Ammon's horn (tissue), 1 donor: ENCODE data around the gene MRPS34.
A peak's percentile ranks its signal among the peaks of the same experiment; 100 is the strongest.
"Not testable (repeated sequence)": the region's sequence is repeated elsewhere in the genome, so short reads cannot be mapped to it uniquely, and the experiment has no call there.

Experiments
- DNase-seq: peaks from one replicate; pipeline ENCODE4 v3.0.0-alpha.2; 2016; ENCODE audit warnings: low spot score

Gene MRPS34

DNA sequence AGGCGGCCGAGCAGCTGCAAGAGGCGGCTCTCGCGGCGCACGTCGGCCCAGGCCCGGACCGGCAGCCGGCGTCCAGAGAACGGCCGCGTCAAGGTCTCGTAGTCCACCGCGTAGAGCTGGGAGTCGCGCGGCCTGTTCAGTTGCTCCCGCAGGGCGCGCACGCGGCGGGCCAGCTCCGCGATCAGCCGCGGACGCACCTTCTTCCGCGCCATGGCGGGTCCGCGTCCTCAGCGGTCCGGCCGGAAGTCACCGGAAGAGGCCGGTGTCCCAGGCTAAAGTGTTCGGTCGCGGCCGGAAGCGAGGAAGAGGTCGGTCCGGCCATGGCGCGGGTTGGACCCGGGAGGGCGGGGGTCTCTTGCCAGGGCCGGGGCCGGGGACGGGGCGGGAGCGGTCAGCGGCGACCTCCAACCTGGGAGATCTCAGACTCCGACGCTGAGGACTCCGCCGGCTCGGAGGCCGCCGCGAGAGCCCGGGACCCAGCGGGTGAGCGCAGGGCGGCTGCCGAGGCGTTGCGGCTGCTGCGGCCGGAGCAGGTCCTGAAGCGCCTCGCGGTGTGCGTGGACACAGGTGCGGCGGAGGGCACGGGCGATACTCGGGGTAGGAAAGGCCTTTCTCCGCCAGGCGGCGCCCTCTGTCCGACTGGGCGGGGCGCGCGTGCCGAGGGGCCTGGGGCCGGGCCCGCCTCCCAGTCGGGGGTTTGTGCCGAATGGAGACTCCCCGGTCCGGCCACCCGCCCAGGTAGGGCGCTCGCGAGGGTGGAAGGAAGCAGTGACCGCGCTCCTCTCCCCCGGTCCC lies at the start of gene MRPS34:
Gene MRPS34 (minus strand): TSS at position 227 of the 795 bp plus-strand sequence. CDS start 15 bp downstream, at position 212.
- peak; percentile 77 for DNase-seq

DNA sequence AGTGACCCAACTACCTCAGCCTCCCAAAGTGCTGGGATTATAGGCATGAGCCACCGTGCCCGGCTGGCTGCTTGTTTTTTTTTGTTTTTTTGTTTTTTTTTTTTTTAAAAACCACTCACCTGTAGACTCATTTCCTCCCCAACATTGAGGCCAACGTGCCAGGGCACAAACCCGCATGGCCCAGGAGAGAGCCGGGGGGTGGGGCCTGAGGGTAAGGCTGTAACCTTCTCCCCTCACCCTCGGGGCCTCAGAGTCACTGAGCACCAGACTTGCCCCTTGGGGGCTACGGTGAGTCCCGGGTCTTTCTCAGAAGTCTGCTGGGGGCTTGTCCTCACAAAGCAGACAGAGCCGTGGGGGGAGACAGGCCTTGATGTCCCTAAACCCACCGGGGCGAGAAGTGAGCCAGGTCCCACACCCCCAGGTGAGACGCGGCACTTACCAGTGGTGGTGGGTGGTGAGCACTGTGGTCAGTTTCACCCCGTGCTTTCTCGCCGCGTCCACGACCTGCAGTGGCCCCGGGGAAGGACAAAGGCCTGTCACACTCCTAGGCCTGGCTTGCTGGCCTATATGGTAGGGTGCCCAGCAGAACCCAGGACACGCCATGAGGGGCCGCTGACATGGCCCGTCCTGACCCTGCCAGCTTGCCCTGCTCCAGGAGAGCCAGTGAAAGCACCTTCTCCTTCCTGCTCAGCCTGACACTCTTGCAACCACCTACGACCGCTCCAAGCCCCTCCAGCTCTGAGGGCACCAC lies 49.1 kb upstream of the MRPS34 start:
- DNase-seq = no peak

DNA sequence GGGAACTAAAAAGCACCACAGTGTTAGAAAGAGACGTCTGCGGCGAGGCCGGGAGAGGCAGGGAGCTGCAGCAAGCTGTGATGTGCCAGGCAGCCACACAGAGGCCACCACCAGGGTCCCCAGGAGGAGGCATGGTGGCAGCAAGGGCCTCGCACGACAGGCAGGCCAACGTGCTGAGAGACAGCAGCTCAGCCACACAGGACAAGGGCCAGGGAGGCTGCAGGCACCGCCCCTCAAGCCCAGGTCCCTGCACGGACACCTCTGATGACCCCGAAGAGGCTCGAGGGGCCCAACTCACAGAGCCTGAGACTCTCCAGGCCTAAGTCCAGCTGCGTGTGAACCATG lies 48.0 kb upstream of the MRPS34 start:
- DNase-seq = no peak

DNA sequence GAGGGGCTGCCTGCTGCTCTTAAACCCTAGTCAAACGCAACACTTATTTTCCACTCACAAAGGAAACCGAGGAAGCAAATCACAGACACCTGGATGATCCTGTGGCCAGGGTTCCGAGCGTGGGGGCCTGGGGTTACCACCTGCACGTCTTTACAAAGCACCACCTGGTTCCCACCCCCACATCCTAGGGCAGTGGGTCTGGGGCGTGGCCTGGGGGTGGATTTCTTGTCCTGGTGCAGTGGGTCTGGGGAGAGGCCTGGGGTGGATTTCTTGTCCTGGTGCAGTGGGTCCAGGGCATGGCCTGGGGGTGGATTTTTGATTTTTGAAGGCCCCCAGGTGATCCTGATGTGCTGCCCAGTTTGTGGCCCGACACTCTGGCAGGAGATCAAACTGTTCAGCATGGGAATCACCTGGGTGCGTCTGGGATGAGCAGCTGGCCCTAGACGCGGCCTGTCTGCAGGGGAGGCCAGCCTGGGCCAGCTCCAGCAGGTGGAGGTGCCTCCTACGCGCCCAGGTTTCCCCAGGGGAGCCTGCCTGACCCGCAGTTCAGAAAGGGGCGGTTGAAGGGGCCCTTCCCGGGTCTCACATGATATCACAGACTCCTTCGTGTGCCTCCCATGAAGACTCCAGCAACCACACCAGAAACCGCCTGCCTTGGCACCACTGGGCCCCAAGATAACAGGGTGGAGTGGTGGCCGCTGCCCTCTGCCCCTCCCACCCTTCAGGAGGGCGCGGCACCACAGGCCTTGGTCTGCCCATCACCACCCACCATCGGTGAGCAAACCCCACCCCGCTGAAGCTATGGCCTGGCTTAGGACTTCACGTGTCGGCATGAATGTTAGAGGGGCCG lies 47.4 kb upstream of the MRPS34 start:
- DNase-seq = no peak

DNA sequence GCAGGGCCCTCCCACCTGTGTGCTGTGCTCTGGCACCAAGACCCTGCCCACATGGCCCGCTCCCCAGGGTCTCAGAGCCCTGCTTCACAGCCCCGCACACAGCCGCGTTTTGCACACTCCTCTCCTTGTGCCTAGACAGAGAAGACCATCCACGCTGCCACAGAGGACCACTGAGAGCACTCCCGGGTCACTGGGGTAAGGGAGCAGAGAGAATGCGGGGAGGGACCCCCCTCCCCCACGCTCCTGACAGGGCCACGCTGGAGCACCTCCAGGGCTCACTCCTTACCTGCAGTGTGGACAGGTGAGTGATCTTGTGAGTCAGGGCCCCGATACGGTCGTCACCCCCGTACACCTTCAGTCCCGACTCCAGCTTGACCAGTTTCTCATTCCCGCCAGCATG lies 46.7 kb upstream of the MRPS34 start:
- DNase-seq = no peak

DNA sequence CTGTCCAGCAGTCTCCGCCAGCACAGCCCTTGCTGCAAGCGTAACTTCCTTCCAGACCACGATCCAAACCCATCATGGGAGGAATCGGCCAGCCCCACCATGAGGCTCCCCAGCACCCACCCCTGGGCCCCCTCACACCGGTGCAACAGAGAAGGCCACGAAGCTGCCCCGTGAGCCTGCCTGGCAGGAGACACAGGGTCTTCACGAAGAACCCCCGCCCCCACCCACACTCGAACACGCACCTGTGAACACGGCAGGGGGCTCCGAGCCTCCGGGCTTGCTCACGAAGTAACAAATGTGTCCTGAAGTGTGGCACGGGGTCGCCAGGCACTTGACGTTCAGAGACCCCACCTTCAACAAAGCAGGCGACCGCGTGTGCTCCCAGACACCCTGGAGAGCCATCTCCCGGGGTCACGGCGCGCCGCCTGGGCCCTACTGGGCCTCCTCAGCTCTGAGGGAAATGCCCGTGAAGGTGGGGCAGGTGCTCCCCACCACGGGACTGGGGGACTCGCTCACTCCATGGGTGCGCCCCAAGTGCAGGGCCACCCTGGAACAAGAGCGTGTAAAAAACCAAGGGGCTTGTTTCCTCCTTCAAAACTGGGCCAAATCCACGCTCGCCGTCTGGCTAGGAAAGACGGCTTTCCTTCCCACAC lies 46.1 kb upstream of the MRPS34 start:
- DNase-seq = no peak

DNA sequence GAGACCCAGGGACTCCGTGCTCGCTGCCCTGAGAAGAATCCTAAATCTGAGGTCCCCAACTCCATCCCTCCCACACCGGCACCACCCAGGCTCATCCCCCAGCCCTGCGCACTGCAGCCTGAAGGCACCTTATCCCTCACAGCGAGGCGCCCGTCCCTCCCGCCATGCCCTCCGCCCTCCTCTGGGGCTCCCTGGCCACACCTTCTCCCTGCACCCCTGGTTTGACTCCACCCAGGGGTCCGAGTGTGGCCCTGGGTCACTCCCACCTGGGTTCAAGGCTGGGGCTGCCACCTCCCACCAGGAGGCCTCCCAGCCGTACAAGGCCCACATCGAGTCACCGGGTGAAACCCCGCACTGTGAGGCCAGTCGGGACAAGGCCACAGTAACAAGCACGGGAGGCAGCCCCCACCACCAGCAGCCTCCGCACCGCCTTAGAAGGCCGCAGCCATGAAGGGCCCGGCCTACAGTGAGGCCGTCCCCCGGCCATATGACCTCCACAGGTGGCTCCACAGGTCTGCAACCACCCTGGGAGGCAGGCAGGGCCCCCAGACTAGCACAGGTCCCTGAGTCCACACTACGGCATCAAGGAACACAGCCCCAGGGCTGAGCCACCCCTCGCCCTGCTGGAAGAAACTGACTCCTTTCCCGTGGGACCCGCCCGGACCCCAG lies 45.4 kb upstream of the MRPS34 start:
- DNase-seq = no peak

DNA sequence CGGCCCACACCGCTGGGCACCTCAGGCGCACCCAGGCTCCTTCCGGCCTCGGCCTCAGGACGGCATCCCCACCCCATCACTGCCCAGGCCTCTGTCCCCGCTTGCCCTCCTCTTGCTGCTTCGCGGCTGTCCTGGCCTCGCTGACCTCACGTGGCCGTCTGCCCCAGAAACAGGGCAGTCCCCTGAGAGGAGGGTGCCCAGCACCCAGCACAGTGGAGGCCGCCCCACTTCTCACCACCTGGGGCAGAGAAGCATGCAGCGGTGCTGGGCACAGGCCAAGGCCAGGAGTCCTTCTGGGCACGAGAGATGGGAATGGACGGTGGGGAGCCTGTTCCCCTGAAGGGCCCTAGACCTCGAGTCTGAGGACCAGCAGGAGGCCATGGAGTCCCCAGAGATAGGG lies 44.8 kb upstream of the MRPS34 start:
- no peak for DNase-seq

DNA sequence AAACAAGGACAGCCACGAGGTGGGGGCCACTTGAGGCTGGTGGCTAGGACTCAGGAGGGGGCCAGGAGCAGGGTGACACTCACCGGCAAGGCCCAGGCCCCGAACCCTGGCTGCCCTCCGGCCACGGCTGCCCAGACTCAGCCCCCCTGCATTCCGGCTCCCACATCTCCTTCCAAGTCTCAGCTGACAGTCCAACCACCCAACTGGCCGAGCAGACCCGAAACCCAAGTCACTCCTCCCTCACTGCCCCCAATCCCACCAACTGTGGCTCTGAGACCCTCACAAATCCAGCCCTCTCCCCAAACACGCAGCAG lies 44.3 kb upstream of the MRPS34 start:
- DNase-seq = no peak

DNA sequence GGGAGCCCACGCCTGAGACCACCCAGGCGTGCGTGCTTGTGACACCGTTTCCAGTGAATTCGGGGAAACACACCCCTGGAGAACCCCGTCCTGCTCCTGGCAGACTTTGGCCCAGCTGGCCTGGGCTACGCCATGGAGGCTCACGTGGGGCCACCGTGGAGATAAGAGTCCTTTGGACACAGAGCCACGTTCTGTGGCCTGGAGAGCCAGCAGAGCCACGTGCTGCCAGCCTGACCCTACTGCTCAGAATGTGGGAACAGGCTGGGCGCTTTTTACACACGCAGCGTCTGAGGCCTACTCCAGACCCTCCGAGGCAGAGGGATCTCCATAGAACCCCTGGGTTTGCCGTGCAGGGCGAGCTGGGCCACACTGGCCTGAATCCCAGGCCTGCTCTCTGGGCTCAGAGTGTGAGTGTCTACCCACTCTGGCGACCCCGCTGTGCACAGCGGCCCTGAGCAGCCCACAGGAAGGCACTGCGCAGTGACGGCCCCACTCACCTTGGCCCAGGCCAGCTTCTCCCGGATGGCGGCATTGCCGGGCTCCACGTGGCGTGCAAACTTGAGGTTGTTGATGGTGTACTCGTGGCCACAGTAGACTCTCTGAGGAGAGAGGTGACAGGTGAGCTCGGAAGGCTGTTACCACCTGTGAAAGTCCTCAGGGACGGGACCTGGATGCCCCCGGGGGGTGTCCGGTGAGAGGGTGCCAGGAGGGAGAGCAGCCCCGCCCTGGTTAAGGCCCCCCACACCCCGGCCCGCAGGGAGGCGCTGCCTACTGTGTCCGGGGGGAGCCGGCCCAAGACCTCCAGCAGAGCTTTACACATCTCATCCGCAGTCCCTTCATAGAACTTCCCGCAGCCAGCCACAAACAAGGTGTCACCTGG lies 43.7 kb upstream of the MRPS34 start:
- DNase-seq = no peak

DNA sequence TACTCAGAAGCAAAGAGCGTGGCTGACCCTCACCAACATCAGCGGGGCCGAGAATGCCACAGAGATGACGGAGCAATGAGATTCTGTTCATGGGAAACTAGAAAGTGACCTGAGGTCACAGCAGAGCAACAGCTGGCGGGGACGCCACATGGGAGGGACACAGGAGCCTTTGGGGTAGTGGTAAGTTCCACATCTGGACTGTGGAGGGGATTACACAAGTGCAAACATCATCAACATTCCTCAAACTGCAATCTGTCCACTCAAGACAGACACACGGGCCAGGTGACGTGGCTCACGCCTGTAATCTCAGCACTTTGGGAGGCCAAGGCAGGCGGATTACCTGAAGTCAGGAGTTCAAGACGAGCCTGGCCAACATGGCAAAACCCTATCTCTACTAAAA lies 42.5 kb upstream of the MRPS34 start:
- DNase-seq = no peak

DNA sequence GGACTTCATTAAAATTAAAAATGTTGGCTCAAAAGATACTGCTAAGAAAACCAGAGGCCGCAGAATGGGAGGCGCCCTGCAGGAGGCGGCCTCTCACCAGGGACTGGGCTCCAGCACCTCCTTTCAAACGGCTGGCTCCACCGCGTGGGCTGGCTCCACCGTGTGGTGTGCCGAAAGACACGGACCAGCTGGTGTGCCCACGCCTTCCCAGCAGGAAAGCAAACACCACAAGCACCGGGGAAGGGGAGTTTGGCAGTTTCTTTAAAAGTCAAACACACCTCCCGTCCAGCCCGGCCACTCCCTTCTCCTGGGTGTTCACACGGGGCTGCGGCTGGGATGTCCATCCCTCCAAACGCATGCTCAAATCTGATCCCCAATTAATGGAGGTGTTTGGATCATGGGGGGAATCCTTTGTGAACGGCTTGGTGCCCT lies 39.8 kb upstream of the MRPS34 start:
- DNase-seq = peak; percentile 71

DNA sequence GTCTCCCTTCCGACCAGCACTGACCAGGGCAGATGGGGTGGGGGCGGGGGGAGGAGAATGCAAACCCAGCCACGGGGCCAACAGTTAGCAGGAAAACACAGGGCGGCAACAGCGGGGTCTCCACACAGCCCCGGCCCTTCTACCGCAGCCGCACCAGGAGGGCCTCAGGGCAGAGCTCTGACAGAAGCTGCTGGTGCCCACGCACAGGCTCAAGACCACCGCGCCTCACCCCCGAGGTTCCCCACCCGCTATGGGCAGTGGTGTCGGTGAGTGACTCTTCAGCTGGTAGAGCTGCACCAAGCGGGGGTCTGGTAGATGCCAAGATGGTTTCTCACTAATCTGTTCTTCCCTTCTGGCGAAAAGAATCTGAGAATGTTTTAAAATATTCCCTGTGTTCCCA lies 37.6 kb upstream of the MRPS34 start:
- DNase-seq = no peak

DNA sequence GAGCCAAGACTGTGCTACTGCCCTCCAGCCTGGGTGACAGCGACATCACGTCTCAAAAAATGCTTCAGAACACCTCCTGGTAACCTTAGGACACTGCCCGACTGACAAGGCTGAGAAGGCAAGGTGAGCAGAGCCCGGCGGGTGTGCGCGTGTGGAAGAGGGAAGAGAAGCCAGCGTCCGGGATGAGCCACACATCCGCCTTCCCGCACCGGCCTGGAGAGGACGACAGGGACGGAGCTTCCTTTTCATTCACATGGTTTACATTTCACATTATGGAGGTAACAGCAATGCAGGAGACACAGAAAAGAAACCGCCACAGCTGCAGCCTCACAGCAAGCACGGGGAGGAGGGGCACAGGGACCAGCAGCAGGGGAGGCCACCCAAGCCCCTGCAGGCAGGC lies 37.2 kb upstream of the MRPS34 start:
- no peak for DNase-seq

DNA sequence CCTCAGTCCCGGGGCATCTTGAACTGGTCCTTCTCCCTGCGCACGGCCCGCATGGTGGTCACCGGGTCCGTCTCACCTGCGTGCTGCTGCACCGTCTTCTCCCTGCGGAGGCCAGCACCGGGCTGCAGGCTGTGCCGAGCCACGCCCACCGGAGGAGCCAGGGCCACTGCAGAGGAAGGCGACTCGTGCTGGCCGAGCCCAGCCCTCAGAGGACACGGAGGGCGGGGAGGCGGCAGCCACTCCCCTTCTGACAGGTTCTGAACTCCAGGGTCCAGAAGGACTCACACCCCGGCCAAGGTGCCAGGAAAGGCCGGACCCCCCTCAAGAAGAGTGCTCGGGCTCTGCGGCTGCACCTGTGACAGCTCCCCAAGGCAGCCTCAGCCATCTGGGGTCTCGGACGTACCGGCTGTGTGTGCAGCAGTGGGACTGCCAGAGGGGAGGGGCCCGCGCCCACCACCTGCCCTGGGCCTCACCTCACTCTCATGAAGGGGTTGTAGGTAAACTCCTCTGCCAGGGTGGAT lies 36.4 kb upstream of the MRPS34 start:
- no peak for DNase-seq

DNA sequence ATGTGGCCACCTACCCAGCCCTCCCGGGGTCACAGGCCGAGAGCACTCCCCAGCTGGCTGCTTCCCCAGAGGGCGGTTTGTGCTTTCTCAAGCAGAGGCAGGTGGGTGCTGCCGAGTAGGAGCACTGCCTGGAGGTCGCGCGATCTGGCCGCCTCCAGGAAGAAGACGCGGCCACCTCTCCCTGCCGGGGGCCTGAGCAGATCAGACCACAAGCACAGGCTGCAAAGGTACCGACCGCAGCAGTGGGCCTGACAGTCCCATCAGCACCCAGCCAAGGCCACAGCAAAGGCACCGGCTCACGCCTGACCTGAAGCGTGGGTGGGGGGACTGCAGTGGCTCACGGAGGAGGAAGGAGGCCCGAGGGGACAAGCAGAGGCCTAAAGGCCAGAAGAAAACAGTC lies 35.8 kb upstream of the MRPS34 start:
- no peak for DNase-seq

DNA sequence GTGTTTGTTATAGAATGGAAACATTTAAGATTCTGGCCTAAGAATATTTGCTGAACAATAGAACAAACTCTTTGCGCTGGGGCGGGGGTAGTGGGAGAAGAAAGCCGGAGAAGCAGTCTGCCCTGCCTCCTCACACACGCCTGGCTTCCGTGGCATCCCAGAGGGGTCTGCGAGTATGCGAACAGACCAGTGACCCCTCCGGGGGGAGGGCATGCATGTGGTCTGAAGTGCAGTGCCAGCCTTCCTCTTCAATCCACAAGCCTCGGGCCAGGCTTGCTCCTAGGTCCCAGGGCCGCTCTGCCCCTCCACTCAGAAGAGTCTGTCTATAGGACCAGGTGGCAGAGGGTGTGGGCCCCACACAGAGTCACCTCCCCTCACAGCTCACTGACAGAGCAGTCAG lies 34.7 kb upstream of the MRPS34 start:
- DNase-seq = no peak

DNA sequence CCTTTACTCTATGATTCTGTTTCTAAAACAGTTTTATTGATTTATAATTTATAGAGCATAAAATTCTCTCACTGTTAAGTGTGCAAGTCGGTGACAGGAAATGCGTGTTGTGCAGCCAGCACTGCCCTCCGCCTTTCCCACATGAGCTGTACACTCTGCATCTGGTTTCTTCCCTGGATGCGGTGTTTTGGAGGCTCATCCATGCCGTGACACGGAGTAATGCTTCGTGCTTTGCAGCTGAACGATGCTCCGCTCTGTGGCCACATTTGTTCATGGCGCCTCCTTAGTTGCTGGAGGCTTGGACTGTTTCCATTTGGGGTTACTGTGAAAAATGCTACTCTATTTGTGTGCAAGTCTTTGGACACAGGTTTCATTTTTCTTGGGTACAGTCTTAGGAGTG lies 27.8 kb upstream of the MRPS34 start:
- no peak for DNase-seq

DNA sequence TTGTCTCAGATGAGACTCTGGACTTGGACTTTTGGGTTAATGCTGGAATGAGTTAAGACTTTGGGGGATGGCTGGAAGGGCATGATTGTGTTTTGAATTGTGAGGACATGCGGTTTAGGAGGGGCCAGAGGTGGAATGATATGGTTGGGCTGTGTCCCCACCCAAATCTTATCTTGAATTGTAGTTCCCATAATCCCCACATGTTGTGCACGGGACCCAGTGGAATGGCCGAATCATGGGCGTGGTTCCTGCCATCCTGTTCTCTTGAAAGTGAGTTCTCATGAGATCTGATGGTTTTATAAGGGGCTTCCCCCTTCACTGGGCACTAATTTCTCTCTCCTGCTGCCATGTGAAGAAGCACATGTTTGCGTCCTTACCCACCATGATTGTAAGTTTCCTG lies 26.3 kb upstream of the MRPS34 start:
- DNase-seq = not testable (repeated sequence)

DNA sequence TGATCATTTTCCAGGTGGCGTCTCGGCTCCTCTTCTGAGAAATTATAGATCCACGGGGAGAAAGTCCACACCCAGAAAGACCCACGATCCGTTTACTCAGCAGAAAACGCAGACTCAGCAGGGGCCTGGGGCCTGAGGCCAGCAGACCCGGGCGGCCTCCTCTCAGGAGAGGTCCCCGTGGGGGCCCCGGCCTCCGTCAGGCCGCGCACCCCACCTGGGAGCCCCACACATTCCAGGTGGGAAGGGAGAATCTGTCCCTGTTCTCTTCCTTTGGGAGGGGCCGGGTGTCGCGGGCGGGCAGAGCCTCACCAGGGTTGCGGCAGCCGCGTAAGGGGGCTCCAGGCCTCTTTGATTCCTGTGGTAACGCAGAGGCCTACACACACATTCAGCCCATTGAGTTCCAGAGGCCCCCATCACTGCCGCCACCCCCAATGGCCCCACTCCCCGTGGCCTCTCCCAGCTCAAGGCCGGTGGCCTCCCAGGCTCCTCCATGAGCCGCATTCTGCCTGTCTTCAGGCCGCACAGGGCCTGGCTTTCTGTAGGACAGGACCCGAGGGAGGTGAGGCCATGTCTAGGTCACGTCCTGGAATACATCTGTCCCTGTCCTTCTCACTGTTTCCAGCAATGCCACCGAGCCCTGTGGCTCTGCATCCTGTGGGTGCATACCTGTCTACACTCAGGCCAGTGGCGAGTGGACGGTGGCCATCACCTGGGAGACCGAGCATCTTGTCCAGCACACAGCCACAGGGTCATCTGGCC lies 22.2 kb upstream of the MRPS34 start:
- DNase-seq = no peak
